NCI-H2029 (cell line): ENCODE results near the gene ABCD2.
"Not testable (repeated sequence)": the region's sequence is repeated elsewhere in the genome, so short reads cannot be mapped to it uniquely, and the experiment has no call there.

Source experiments
- DNase-seq: peaks from one replicate; lab custom pipeline; 2025; lab: John Stamatoyannopoulos, UW

The ABCD2 gene

DNA sequence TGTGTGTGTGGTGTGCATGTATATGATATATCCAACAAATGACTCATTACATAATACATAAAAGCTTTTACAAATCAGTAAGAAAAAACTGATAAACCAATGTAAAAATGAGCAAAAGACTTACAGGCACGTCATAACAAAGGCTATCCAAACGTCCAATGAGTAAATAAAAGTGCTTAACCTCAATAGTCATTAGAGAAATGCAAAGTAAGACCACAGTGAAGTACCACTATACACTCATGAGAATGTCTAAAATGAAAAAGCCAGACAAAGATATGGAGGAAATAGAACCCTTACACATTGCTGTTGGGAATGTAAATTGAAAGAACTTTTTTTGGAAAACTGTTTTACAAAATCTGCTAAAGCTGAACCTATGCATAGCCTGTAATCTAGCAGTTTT, 7.8 kb downstream of the ABCD2 start:
- DNase-seq = no peak

DNA sequence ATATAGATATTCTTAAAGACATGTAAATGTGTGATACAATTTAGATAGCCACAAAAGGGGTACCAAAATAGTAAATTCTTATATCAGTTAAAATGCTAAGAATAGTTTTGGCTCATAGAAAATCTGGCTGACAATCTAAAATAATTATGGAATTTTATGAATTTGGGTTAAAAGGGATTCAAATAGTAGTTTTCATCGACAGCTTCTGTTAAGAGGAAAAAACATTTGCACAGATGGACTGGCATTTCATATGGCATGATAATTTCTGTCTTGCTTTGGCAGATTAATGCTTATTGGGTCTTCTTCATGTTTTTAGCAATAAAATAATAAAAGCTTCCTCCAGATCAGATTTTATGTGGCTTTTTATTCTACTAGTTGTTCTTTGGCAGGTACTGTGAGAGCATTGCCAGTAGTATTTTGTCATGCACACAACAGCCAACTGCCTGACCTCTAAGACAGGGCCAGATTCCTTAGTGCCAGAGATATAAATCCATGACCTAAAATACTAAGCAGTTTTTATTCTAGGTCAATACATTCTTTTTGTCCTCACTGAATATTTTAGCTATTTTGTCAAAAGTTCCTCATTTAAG, 9.1 kb downstream of the ABCD2 start:
- DNase-seq = no peak

DNA sequence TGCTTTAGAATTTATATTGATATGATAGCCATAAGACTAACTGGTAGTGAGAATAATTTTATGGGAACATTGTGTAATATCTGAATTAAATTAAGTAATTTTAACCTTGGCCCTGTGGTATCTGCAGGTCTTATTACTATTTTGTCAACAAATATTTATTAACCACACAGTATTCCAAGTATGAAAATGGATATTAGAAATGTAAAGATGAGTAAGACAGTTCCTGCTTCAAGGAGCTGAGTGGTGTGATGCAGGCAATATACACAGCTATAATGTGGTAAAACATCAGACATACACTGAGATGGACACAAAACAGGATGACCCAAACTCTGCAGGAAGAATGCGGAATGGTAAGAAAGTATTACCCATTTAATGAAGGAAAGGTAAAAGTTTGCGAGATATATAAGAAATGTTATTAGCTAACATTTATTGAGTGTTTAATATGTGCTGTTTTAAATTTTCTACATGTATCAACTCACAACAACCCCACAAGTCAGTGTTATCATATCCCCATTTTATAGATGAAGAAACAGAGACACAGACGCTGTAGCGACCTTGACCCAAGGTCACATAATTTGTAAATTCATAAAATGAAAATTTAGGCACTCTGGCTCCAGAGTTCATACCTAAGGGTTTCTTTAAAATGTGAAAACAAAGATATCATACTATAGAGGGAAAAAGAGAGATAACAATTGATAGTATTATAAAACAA, 12.7 kb downstream of the ABCD2 start:
- no peak for DNase-seq

DNA sequence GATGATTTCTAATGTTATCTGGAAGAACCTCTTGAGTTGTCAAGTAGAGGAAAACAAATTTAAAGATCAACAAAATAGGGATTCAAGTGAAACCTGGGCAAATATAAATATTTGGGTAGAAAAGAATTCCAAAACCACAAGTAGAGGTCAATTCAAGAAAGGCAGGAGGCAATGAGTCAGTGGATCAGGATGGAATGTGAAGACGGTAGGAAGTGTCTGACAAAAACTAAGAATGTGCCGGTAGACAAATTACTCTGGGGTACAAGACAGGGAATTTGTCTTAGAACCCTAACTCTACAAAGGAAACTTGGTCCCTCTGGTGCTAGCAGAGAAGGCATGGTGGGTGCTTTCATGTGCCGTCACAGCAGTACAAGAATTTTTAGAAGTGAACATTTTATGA, 13.6 kb downstream of the ABCD2 start:
- no peak for DNase-seq

DNA sequence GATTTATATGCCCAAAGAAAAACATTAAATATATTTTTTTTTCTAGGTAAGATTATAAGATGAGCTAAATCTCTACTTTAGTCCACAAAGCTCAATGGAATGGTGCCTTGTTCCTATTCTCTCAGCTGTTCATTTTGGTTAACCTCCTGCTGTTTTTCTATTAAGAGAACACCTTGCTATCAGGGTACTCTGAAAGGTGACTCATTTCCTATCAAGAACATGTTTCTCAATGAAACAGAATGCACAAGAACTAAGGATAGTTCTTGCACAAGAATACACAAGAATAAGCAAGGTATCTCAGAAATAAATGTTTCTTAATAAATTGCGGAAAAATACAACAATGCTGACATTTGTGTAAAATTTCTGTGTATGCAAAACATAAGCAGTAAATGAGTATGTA, 14.1 kb downstream of the ABCD2 start:
- DNase-seq = no peak

DNA sequence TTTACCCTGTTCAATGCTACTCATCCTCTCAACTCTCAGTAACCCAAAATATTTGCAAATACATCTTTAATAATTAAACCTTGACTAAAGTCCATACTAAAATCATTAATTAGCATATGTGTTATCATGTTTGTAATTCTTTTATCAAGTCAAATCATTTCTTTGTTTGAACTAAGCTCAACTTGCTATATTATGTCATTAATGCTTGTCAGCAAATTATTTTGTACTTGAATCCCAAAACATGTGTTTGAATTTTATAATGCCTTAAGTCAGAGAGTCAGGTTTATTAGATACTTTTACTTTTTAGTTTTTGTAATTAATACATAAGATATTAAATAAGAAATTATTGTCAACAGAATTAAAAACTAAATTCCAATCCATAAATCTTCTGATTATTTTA, 16.5 kb downstream of the ABCD2 start:
- DNase-seq = no peak

DNA sequence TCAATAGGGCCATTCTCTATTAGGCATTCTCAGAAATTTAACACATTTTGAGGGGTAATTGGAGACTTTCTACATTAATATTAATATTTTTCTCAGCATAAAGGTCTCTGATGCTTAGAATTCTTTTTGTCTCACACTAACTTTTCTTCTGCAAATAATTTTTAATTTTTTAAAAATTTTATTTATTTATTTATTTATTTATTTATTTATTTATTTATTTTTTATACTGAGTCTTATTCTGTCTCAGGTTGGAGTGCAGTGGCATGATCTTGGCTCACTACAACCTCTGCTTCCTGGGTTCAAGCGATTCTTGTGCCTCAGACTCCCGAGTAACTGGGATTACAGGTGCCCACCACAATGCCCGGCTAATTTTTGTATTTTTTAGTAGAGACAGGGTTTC, 17.7 kb downstream of the ABCD2 start:
- not testable (repeated sequence) for DNase-seq

DNA sequence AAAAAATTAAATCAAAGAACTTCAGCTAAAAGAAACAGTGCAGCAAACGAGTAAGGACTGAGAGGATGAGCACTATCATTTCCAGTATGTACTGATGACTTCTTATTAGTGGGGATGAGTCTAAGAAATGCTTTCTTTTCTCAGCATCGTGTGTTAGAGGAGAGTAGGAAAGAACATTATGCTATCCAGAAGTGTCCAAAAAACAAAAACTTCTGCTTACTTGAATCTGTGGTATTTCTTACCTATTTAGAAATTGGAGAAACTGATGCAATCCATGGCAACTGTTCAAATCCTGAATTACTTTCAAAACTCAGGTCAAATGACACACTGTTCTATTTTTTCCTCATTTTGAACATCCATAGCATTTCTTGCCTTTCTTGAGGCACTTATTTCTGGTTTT, 23.7 kb downstream of the ABCD2 start:
- DNase-seq = no peak

DNA sequence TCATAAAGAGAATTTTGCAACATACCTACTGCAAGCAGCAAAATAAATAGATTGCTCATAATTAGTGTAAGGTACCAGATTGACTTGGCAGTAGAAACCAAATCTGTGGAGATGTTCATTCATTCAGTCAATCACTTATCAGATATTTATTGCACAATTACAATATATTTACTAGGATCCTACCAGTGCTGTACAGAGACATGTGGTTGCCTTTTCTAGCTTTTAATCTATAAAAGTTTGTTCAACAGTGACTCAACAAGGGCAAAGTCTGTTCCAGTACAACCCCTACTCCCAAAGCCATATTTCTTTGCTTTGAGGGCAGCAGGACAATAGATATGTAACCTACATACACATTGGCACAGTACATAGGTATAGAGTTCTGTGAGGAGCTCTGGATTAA, 27.3 kb downstream of the ABCD2 start:
- DNase-seq = no peak

DNA sequence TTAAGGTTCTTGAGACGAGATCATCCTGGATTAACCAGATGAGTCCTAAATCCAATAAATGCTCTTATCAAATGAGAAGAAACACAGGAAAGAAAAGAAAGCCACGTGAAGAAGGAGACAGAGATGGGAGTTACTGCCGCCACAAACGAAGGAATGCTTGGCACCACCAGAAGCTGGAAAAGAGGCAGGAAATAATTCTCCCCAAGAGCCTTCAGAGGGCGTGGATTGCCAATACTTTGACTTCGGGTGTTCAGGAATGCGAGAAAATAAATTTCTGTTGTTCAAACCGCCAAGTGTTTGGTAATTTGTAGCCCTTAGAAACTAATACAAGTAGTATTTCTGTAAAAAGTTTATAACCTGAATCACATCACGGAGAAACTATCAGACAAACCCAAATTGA, 31.3 kb downstream of the ABCD2 start:
- DNase-seq = no peak

DNA sequence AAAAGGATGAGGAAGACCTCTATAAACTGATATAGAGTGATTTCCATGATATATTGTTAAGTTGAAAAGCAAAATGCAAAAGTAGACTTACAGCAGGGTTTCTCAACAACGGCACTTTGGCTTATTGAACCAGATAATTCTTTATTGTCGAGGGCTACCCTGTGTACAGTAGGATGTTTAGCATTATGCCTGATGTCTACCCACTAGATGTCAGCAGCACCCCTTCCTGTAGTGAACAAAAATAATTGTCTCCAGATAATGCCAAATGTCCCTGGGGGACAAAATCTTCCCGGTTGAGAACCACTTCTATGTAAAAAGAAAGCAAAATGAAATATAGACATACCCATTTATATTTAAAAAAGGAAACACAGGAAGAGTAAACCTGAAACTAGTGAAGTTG, 32.4 kb downstream of the ABCD2 start:
- DNase-seq = no peak

DNA sequence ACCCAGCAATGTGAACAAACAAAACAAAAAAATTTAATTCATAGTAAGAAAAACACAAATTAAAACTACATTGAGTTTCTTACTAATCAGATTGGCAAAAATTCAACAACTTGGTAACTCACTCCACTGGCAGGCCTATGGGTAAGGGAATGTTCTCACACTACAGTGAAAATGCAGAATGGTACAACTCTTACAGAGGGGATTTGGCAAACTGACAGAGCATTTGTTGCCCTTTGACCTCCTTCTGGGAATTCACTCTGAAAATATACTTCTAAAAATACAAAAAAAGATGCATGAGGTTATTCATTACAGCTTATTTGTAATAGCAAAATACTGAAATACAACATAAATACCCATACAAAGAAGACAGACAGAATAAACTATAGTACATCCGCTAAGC, 32.8 kb downstream of the ABCD2 start:
- no peak for DNase-seq

DNA sequence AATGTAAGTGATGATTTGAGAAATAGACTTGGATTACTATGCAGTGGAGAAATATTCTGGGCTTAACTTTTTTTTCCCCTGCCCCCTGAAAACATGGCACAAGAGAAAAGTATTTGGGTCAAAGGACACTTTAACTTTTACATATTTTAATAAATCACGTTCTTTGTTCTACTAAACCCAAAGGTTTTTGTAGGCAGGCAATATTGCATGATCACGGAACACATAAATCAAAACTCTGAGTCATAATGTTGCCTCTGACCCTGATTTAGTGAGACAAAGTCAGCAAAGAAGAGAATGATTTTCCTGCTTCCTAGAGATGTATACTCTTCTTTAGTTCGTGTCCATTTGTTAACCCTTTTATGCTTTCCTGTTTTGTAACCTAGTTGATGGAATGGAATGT, 38.0 kb downstream of the ABCD2 start:
- no peak for DNase-seq

DNA sequence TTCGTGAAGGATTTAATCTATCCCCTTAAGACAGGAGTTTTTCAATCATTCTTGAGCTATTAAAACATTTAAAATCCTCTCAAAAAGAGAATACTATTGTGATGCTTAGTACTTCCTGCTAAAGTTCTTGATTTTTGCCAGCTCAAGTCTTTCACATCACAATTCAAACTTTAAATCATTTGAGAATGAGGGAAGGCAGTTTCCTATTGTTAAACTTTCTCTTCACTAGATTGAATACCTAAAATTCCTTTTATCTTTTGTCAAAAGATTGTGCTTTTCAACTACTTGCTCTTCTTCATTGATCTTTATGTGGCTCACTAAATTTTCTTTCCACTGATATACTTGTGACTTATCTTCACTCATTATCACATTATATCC, 44.1 kb downstream of the ABCD2 start:
- DNase-seq = no peak

DNA sequence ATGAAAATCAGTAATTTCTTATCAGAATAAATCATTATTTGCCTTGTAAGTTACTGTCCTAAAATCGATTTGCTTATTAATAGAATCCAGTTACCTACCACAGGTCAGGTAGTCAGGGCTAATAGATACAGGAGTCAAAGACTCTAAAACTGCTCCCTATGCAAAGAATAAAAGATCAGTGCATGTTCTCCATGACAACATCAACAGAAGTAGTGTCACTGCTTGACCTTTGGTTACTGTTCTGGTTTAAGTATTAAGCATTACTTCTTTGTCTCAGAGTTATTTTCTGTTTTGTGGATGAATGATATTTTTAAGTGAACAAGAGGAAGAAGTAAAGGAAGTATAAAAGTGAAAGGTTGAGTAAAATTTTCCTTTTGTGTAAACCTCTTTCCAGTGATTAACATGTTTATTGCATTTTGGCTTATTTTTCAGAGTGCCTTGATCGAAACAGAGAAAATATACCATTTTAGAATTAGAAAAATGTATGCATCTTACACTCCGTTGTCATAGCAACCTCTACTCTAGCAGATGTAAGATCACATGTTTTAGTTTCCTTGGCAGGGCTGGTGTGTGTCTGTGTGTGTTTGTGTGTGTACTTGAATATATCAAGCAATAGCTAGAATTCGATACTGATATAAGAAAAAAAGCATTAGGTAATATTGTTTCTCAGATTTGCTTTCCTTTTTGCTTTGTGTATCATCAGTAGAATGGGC, 44.7 kb downstream of the ABCD2 start:
- no peak for DNase-seq

DNA sequence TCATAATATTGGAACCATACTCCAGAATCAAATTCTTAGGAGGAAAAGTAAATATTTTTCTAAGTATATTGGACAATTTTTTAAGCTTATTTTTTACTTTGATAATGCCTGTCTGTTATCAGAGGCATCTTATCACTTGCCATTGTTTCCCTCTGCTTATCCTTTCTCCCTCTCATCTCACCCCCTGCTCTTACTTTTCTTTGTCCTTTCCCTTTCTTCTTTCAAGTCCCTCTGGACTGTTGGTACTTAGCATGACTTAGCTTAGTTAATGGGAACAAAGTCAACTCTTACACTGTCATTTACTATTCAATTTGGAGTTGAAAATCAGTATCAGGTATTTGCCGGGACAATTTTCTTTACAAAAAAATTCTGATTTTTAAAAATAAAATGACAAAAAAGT, 45.2 kb downstream of the ABCD2 start:
- DNase-seq = no peak

DNA sequence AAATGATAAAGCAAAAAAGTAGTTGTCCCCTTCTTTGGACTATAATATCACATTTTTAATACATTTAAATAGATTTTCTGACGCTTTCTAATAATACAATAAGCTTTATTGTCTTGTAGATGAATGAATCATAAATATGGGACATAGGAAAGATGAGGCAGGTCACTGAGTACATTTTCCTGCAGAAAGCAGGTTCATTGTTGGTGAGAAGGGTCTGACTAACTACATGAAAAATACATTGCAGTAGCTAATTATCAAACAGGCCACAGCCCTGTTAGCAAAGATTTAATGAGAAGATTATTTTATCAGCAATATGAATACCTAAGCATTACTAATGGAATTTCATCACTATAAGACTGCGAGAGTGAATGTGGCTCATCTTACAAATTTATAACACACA, 45.6 kb downstream of the ABCD2 start:
- no peak for DNase-seq

DNA sequence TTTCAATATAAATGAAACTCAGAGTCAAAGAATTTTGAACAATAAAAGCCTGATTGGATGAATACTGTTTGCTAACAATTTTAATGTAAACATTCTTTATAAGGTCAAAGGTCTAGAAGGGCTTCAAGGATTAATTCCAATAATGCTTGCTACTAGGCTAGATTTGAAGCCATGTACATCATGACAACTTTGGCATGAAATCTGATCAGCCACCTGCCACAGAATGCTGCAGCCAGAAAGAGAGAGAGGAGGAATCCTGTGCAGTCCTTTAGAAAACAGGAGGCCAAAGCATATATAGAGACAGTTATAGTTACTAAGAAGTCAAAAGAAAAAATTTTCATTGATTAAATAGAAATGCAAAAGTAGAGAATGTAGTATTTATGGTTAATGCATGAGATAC, 47.1 kb downstream of the ABCD2 start:
- DNase-seq = no peak

DNA sequence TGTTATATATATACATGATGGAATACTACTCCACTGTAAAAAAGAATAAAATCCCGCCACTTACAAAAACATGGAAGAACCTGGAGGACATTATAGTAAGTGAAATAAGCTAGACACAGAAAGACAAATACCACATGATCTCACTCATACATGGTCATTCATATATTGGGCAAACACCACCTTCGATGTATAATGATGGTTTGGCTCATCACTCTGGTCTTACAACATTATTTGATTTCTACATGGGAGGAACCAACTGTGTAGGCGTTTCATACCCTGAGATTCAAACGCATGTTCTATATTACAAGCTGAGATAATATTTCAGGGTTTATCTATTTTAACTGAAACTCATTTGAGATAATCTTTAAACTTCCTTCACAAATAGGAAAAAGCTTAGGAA, 48.3 kb downstream of the ABCD2 start:
- no peak for DNase-seq

DNA sequence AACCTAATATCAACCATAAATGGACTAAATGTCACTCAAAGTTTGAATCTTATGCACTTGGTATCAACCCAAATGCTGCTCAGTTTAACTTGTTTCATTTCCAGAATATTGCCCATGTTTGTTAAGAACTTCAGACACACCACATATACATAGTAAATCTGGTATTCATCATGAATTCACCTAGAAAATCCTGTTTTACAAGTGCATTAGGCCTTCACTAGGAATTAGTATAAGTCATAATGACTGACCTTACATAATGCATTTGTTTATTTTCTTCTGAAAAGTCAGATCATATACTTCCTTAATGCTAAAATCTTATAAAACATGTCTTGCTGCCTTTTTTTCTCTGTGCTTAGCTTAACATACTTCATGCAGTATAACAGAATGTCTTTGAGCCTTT, 66.1 kb downstream of the ABCD2 start:
- no peak for DNase-seq

DNA sequence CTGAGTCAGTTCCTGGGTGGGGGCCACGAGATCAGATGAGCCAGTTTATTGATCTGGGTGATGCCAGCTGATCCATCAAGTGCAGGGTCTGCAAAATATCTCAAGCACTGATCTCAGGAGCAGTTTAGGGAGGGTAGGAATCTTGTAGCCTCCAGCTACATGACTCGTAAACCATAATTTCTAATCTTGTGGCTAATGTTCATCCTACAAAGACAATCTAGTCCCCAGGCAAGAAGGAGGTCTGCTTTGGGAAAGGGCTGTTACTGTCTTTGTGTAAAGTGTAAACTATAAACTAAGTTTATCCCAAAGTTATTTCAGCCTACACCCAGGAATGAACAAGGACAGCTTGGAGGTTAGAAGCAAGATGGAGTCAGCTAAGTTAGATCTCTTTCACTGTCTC, 75.4 kb downstream of the ABCD2 start:
- DNase-seq = not testable (repeated sequence)

DNA sequence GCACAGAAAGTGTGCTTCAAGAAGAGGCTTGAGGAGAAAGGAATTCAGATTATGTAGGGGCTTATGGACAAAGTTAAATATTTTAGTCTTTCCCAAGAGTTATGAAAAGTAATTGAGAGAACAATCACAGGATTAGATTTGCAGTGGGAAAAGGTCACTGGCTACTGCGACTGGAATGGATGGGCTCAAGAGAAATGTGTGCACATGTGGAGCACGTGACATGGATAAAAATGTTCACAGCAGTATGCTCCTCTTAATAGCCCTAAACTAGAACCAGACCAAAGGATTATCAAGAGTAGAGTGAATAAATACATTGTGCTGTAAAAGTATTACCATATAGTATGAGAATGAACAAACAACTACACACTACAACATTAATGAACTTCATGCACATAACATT, 78.1 kb downstream of the ABCD2 start:
- DNase-seq = no peak

DNA sequence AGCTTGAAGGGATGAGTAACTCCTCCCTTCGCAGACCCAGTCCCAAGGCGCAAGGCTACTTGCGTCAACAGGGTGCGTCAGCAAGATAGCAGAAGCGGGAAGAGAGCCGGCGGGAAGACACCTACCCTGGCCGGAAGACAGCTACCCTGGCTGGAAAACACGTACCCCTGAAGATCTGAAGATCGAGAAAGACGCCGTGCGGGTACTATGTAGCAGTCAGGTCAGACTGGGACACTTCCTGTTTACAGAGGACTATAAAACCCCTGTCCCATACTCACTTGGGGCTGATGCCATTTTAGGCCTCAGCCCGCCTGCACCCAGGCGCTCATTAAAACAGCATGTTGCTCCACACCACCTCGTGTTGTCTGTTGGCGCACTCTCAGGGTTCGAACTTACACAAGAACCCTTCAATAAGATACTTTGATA, 80.9 kb downstream of the ABCD2 start:
- DNase-seq = no peak

DNA sequence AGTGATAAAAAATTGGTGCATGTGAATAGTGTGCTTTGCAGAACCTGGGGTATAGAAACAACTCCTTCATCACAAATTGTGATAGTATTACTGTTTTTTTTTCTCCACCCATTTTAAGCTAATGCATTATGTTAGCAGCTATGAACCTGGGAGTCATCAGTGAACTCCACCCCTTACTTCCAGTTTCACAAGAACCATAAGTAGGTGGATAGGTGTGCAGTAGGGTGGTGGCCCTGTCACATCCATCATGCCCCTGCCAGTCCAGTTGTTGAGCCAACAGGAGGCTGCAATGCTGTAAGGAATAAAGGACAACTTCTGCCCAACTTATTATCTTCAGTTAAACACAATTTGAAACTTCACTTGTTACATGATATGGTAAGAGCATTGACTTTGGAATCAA, 85.7 kb downstream of the ABCD2 start:
- DNase-seq = no peak
